ENCODE results near the gene UPF3B.
"Not testable (repeated sequence)": the region's sequence is repeated elsewhere in the genome, so short reads cannot be mapped to it uniquely, and the experiment has no call there.

The UPF3B gene

GRCh38 chrX:119852382-119853353 is at the start of gene UPF3B:
Gene UPF3B, minus strand, starts transcription at chrX:119852963. Its CDS starts 35 bp downstream, at chrX:119852928.
- DNase-seq: peak; percentile 90

GRCh38 chrX:119900976-119901375 is 48.2 kb upstream of the UPF3B start:
- no peak for DNase-seq

DNA sequence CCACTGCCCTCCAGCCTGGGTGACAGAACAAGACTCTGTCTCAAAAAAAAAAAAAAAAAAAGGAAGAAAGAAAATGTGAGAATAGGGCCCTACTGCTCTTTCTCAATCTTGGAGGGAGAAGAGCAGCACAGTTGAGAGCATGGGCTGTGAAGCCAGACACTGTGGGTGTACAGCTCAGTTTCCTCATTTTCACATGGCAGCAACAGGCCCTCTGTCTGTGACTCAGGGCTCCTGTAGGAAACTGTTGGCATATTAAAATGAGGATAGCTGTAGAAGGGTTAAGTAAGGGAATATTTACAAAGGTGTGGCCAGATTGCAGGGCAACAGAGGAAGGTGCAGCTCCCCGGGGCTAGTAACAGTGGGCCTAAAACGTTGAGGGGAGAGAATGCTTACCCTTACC is 46.4 kb upstream of the UPF3B start:
- no peak for DNase-seq

DNA sequence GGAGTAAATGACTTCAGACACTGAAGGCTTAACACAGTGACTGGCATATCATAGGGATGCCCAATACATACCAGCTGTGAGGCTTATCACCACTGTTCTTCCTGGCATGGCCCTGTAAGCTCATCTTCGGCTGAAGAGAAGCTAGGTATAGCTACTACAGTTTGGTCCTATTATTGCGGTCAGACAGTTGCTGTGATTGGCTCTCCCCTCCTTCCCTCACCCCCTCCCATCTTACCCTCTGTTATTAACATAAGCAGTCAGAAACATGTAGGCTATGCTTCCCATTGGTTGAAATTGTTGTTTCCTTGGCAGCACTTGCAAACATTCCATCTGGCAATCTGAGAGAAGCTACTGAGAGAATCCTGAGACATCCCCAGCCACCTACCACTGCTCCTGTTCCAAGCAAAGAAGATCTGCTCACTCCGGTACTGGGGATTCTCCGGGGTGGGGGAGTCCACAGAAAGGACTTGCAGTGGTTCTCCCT is 43.1 kb upstream of the UPF3B start, which contains the start of gene AKAP14:
AKAP14 (plus strand) TSS at position 51 of the 484 bp plus-strand sequence. CDS start 7,331 bp downstream, outside the sequence.
- no peak for DNase-seq

DNA sequence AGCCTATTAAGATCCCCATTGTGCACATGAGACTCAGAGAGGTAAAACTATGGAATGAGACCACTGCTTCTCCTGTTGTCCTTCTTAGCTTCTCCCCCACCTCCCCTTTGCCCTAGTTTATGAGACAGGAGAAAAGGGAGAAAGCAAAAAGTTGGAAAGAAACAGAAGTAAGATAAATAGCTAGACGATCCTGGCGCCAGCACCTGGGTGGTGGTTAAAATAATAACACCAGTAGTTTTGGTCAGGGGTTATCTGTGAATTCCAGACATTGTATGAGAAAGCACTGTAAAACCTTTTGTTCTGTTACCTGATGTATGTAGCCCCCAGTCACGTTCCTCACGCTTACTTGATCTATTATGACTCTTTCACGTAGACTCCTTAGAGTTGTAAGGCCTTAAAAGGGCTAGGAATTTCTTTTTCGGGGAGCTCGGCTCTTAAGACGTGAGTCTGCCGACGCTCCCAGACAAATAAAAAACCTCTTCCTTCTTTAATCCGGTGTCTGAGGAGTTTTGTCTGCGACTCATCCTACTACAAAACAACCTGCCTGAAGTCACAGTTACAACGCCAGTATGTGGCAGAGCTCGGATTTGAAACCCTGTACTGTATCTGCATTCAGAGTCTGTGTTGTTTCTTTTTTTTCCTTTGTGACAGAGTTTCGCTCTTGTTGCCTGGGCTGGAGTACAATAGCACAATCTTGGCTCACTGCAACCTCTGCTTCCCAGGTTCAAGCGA is 39.4 kb upstream of the UPF3B start:
- DNase-seq: not testable (repeated sequence)

DNA sequence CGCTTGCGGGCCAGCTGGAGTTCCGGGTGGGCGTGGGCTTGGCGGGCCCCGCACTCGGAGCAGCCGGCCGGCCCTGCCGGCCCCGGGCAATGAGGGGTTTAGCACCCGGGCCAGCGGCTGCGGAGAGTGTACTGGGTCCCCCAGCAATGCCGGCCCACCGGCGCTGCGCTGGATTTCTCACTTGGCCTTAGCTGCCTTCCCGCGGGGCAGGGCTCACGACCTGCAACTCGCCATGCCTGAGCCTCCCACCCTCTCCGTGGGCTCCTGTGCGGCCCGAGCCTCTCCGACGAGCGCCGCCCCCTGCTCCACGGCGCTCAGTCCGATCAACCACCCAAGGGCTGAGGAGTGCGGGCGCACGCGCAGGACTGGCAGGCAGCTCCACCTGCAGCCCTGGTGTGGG is 37.9 kb upstream of the UPF3B start:
- not testable (repeated sequence) for DNase-seq

- DNase-seq: peak; percentile 34
These were observed 35.1 kb upstream of the UPF3B start for GRCh38 chrX:119887721-119888425.

DNA sequence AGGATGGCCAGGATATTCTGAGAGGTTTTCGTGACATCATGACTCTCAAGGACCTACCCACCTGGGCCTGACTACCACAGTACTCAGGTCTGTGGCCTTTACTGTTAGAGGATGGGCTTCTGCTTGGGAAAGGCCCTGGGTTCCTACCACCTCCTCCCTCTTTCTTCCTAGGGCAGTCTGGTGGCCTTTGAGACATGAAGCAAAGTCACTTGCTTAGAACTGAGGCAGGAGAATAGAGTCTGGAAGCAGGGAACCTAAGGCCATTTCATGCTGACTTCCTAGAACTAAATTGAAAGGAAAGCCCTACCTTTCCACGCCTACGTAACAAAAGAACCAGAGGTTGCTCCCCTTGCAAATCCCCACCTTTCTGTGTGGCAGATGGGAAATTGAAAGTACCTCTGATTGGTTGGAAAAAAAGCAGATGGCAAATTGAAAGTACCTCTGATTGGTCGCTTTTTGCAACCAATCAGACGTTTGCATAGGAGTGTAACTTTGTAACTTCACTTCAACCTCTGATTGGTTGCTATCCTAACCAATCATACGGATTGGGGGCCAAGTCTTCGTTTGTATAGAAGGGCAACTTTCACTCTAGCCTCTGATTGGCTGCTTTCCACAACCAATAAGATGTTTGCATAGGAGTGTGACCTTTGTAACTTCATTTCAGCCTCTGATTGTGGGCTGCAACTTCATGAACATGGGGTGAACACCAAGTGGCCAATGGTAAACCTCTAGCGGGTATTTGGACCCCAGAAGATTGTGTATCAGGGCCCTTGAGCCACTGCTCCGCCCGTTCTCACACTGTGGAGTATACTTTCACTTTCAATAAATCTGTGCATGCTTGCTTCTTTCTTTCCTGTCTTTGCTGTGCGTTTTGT is 33.0 kb upstream of the UPF3B start:
- no peak for DNase-seq

- no peak for DNase-seq
These were observed 28.0 kb upstream of the UPF3B start for GRCh38 chrX:119880552-119881437.

- no peak for DNase-seq
These were observed 27.3 kb upstream of the UPF3B start for GRCh38 chrX:119880076-119880475.

GRCh38 chrX:119878740-119879139 is 26.0 kb upstream of the UPF3B start:
- no peak for DNase-seq

DNA sequence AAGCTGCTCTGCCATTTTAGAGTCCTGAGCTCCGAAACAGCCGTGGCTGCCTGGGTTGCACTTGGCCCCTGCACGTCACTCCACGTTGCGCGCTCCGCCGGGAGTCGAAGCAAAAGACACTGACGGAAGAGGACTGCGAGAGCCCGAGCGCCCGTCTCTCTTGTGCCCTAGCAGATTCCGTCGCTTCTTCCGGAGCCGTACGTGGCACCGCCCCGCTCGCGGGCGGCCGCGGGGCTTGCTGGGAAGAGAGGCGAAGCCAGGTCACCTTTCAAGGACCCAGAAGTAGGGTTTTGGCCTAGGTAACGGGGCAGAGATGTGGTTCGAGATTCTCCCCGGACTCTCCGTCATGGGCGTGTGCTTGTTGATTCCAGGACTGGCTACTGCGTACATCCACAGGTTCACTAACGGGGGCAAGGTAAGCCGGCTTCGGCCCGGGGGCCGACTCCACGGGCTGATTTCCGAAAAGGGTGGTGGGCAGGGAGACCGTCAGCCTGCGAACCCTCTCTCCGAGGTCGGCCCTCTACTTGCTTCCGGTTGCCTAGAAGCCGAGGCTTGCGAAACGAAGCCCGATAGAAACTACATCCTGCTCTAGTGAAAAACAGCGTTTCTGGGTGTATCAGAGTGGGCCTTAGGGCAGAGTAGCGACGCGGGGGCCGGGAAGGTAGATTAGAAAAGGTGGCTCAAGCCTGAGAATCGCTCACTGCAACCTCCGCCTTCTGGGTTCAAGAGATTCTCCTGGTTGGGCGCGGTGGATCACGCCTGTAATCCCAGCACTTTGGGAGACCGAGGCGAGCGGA is 19.0 kb upstream of the UPF3B start, which contains the start of the genes NDUFA1 and RNF113A:
NDUFA1 (plus strand) TSS at position 234 of the 797 bp plus-strand sequence; CDS start at position 314, 80 bp downstream.
RNF113A (minus strand) TSS at position 135 of the 797 bp plus-strand sequence; CDS start at position 15, 120 bp downstream.
- peak; percentile 76 for DNase-seq

- DNase-seq: no peak
These were observed 18.5 kb upstream of the UPF3B start for GRCh38 chrX:119871245-119871598.

DNA sequence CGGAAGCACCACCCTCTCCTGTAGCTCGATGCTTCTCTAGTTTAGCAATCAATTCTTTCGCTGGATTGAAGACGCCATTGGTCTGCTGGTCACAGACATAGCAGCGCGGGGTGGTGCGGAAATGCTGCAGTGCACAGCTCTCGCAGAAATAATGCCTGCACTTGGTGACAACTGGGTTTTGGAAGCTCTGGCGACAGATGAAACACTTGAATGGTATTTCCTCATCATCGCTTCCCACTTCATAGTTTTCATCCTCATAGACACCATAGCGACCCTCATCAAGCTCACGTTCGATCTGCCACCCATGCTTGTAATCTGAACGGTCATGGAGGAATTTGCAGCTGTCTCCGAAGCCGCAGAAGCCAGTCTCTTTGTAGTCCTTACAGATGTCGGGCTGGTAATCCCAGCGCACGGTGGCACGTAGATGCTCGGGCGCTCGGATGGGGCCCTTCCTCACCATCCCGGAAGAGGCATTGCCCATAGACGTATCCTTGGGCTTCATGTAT is 17.9 kb upstream of the UPF3B start:
- peak; percentile 18 for DNase-seq

DNA sequence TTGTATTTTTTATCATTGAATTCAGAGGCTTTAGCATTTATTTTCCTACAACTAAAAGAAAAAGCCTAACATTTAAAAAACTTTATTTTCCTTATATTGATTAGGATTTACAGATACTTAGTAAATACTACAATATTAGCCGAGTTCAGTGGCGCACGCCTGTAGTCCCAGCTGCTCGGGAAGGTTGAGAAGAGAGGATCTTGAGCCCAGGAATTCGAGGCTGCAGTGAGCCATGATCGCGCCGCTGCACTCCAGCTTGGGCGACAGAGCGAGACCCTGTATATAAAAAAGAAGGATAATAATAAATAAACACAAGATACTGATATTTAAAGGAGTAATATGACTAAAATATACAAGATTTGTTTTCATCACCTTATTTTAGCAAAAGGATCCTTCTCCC is 681 bp upstream of the UPF3B start:
- no peak for DNase-seq

DNA sequence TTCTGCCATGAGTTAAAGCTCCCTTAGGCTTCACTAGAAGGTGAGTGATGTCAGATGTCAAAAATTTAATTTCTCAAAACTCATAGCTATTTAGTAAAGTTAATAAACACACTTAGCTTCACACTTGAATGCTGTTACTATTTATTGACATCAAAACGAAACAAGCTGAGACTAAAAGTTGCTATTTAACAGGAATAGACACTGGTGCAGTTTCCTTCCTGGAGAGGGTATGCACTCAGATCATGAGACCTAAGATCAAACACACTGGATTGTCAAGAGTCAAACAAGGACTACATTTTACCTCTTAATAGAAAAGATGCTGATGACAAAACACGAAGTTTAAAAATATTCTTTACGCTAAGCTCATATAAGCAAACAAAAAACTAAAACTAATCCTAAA is 18.9 kb downstream of the UPF3B start:
- no peak for DNase-seq

DNA sequence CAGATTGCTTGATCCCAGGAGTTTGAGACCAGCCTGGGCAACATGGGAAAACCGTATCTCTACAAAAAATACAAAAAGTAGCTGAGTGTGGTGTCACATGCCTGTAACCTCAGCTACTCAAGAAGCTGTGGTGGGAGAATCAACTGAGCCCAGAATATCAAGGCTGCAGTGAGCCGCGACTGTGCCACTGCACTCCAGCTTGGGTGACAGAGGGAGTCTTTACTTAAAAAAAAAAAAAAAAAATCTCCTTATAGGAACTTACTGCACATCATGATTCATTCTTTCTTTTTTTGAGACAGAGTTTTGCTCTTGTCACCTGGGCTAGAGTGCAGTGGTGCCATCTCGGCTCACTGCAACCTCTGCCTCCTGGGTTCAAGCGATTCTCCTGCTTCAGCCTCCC is 24.3 kb downstream of the UPF3B start:
- no peak for DNase-seq

GRCh38 chrX:119826399-119826959 is 26.3 kb downstream of the UPF3B start:
- DNase-seq: no peak

- not testable (repeated sequence) for DNase-seq
These were observed 28.5 kb downstream of the UPF3B start for GRCh38 chrX:119824221-119824620.

All from activated gamma-delta T cell treated with Interleukin-2 at 50 U/mL for 16 hours (primary cell).